HG02610 (cell line): ENCODE data around the gene CACNA2D4.

Experiments used
- ATAC-seq: cut with Tn5 transposase; IDR thresholded peaks from one replicate; pipeline ENCODE4 v1.9.1; 2021; ENCODE audit warnings: mild to moderate bottlenecking, moderate library complexity; ENCODE audit not compliant: unreplicated experiment

Gene CACNA2D4

DNA sequence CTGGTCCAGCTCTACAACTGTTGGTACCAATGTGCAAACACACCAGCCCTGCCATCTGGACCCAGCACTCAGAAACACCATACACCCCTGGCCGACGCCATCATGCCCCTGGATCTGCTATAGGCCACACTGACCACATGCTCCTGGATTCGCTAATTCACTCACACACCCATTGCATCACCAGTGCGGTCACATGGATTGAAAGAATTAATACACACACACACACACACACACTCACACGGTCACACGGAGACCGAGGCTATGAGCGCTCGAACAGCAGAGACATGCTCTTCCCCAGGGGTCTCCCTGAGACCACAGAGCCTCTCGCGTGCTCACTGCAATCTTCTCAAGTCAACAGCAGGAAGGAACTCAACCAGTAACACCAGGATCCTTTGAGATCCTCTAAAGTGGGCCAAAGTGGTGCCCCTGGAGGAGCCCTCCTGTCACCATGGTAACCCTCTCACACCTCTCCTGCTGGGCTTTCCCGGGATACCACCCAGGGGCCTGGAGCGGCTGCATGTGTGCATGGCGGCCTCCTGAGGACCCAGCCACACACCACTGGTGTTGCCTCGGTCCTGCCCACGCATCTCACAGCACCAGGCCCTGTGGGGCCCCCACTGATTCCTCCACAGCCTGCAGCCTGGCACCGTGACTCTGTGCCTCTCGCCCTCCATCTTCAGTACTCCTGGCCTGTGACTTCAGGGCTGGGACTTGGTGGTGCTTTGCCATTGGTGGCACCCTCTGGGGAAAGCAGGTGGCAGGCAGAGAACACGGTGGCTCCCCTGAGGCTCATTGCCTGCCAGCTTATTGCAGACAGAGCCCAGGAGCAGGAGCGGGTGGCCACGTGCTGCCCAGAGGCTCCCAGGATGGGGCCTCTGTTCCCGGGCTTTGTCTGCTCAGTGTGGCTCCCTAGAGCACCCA lies 83.0 kb downstream of the CACNA2D4 start:
- ATAC-seq = no peak

DNA sequence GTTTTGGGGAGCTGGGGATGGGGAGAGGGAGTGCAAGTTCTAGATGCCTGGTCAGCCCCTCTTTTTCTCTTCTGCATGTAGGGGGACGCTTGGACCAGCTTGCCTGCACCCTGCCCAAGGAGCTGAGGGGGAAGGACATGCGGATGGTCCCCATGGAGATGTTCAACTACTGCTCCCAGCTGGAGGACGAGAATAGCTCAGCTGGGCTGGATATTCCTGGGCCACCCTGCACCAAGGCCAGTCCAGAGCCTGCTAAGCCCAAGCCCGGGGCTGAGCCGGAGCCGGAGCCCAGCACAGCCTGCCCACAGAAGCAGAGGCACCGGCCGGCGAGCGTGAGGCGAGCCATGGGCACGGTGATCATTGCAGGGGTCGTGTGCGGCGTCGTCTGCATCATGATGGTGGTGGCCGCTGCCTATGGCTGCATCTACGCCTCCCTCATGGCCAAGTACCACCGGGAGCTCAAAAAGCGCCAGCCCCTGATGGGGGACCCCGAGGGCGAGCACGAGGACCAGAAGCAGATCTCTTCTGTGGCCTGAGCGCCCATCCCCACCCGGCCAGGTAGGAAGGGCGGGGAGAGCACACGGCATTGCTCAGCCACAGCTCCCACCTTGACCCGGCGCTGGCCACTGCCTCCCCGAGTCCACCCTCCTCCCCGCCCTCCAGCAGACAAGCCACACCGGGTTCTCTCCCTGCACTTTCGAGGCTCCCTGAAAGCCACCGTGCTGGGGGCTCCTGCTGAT lies 84.1 kb downstream of the CACNA2D4 start:
- ATAC-seq = no peak

DNA sequence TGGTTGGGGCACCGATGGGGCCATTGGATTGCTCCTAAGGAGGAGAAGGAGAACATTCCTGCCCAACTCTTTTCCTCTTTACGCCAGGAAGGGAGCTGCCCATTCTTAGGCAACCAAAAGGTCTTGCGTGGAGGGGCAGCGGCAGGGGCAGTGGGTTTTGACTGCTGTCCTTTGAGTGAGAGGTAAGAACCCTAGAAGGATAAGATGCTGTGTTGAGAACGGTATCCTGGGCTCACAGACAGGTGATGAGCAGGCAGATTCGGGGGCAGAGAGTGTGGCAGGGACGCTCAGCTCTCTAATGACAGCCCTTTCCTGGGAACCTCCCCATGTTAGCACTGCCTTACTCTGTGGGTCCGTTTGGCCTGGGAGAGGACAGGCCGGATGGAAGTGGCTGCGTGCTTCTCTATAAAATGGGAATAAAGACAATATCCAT lies 84.8 kb downstream of the CACNA2D4 start:
- no peak for ATAC-seq

DNA sequence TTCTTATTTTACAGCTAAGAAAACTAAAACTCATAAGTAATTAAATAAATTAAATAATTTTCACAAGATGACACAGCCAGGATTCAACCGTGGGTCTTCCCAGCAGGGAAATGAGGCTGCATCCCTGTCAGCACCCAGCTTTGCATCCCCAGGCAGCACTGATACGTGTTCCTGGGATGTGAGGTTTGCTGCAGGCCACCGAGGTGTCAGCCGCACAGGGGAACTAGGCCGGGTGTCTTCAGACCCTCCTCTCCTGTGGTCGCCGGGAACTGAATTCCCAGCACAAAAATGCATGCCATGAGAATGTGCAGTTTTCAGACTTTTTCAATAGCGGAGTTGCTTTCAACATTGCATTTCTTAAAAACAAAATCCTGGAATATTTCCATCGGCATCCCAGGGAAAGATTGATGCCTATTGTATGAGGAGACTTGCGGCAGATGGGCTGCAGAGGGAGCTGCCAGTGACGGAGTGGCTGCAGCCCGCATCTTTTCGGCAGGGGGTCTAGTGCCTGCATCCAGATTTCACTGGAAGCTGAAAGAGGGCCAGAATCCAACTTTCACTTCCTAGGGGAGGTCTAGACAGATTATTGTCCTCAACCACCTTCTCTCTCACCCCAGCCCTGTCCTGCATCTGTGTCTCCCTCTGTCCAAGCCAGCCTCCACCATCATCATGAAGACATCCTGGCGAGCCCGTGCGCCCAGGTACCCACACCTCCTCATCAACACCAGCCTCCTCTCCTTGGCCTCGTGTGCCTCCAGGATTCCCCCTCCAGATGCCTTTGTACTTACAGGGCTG lies 85.5 kb downstream of the CACNA2D4 start:
- no peak for ATAC-seq

DNA sequence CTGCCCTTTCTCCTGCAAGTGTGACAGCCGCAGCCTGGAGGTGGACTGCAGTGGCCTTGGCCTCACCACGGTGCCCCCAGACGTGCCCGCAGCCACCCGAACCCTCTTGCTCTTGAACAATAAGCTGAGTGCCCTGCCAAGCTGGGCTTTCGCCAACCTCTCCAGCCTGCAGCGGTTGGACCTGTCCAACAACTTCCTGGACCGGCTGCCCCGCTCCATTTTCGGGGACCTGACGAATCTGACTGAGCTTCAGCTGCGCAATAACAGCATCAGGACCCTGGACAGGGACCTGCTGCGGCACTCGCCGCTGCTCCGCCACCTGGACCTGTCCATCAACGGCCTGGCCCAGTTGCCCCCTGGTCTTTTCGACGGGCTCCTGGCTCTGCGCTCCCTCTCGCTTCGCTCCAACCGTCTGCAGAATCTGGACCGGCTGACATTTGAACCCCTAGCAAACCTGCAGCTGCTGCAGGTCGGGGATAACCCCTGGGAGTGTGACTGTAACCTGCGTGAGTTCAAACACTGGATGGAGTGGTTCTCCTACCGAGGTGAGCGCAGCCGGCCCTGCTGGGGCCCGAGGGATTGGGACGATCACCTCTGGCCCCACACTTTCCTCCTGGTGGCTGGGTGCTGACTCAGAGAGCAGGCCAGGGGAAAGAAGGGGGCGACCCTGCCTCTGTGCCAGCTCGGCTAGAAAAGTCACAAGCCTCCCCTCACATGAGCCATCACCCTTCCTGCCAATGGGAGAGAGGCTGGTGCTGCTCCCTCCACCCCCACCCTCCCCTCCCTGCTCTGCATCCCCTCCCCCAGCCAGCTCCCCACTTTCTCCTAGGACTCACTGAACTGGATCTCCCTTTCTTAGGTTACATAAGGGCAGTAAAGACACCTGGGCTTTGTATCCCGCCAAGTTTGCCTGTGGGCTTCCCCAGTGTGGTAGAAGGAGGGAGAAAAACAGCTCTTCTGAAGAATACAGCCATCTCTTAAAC lies 87.2 kb downstream of the CACNA2D4 start:
- no peak for ATAC-seq

DNA sequence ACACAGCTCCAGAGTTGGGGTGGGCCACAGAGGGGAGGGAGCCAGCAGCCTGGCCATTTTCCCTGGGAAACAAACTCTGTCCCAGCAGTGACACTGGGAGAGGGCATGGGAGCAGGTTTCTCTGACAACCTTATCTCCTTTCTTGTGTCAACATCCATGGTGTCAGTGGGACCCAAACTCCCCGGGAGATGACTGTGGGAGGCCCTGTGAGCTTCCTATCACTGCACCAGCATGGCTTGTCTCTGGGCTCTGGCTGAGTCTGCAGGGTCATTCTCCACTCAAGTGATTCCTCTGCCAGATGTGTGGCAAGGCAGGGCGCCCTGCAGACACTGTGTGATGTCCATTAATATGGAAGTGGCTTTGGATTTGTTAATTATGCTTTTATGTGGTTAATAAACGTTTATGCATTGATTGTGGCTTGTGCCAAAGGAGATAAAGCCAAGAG lies 88.0 kb downstream of the CACNA2D4 start:
- no peak for ATAC-seq

DNA sequence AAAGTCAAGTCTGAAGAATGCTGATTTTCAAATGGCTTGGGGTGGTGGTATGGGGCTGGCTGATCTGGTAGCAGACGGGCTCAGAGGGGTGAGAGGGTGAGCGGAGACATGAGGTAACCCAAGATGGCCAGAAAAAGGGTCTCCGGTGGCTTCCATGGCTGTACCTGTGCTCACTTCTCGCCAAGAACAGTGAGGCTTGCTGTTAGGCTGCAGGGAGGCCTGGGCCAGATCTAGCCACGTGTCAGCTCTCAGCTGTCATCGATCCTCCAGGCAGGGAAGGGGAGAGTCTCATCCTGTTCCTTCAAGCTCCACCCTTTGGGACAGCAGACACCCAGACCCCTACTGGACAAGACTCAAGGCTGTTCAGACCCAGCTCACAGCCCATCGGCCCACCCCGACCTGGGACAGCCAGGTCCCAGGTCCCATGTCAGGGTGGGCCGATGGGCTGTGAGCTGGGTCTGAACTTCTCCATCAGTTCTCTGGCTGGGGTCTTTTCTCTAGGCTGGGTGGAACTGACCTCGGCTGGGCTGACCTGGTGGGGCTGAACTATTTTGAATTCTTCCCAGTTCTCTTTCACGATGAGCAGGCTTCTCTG lies 89.0 kb downstream of the CACNA2D4 start:
- no peak for ATAC-seq

DNA sequence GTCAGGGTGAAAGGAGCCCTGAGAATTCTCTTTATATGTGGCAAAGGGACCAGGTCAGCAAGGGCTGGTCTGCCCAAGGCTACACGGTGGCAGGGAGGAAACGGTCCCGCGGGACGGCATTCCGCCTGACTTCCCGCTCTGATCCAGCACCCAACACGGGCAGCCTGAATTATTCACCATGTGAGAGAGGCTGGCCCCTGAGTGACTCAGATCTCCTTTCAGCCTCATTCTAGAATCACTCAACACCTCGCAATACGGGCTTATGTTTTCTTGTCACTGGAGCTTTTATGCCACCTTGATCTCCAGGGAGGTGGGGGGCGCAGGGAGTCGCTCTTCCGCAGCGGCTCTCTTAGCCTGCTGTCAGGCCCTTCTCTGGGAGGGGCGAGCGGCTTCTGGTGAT lies 89.6 kb downstream of the CACNA2D4 start:
- ATAC-seq = no peak

DNA sequence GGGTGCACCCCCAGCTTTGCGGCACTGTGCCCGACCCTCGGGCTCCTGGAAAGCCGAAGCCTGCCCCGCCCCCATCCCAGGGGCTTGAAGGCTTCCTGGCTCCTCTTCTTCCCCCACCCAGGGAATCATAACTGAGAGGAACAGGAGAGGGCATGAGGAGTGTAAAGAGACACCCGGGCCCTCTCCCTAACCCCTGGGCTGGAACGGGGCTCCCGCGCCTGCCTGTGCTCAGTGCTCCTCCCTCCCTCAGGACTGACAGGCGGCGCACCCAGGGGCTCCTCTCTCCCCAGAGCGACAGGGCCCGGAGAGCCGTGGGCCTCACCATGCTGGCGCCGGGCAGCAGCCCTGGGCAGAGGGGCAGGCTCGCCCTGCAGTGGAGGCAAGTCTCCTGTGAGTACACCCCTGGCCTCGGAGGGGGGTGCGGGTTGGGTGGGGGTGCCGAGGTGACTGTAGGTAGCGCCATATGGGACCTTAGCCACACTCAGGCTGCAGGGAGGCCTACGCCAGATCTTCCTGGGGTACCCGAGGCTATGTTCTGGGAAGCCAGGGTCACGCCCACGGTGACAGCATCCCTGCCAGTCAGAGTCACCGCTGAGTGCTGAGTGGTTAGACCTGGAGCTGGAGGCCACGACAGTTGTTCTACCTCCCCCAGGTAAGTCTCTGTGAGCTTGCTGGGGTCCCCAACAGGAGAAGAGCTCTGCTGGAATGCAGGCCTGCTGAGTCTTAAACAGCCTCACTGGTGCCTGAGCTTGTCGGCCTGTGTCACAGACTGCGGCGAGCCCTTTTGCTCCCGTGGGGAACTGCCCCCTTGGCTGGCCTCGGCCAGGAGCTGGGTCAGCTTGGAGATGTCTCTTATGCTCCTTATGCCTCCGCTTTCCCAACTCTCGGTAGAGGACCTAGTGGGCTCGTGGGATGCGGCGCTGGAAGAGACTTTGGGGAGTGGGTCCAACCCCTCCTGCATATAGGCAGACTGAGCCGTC lies 90.3 kb downstream of the CACNA2D4 start:
- no peak for ATAC-seq

DNA sequence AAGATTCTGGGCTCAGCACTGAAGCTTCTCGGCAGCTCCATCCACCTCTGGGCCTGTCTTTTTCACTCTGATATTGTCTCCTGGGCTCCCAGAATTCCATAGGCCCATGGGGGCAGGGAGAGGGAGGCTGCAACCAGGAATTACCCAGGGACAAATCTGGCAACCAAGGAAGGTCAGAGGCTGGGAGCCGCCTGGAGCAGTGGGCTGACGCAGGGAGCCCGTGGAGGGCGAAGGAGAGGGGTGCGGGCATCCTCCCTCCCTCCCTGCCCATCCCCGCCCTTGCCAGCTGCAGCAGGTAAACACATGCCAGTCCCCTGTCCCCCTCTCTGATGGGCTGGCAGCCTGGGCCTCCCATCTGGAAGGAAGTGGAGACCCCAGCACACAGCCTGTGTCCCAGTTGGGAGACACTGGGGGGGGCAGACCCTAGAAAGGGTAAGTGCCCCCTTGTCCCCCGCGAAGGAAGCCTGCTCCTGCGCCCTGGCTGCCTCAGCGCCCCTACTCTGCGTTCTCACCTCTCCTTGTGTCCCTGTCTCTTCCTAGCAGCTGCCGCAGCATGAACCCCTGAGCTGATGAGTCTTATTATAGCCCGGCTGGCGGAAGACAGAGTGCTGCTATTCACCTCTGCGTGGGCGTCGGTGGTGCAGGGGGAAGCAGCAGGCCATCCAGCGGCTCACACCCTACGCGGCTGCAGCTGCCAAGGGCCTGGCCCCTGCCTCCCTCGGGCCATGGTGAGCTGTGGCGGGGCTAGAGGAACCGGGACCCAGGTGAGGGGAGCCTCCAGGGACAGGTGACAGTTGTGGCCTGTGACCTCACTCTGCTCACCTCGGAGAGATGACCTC lies 91.4 kb downstream of the CACNA2D4 start:
- no peak for ATAC-seq

DNA sequence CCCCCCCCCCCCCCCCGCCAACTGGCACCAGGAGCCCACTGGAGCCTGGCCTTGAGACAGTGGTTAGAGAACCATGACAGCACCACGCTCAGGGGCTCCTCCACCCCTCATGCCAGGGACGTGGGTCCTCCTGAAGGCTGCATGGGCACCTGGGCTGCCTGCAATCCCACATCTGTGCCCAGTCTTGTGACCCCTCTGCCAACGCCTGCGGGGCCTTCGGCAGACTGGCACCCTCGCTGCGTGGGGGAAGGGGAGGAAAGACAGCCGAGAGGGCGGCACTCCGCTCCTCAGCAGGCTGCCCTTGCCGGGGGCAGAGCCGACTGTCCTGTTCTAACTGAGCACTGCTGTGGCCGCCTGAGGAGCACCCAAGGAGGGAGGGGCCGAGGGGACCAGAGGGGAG lies 92.1 kb downstream of the CACNA2D4 start:
- no peak for ATAC-seq

DNA sequence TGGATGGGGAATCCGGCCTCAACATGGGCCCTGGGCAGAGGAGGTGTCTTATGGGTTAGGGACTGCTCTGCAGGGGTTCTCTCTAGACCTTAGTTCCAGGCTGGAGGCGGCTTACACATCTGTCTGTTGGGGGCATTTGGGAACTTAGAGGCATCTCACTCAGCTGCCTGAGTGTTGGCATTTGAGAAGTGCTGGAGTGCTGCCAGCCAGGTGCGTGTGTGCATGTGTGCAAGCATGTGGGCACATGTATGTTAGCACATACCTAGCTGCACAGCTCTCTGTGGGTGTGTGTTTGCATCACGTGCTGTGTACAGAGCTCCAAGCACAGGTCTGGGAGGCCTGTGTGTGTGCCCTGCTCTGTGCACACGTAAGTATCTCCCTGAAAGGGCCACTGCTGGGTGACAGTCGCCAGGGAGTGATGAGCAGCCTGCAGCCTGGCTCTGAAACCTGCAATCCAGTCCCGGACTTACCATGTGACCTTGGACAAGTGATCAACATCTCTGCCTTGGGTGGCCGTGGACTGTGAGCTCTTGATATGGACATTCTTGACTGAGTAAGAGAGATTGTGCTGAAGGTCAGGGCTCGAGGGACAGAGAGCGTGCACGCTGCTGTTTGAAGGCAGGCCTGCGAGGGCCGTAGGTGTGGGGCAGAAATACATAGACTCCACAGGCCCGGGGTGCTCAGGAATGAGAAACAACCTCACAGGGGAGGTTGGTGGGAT lies 92.9 kb downstream of the CACNA2D4 start:
- no peak for ATAC-seq

DNA sequence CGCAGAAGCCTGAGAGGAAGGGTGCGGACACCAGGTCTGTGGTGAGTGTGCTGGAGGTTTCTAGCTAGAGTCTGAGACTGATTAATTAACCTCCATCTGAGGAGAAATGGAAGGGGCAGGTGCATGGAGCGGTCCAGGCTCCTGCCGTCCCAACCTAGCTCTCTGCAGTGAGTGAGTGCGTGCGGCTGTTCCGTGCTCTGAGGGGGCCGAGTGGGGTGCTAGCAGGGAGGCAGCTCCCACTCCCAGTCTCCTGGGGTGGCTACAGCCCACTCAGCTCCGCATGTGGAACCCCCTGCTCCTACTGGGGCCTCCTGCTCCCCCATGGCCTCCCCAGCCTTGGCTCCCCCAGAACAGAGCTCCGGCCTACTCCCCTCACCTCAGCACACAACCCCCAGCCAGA lies 95.2 kb downstream of the CACNA2D4 start:
- no peak for ATAC-seq

DNA sequence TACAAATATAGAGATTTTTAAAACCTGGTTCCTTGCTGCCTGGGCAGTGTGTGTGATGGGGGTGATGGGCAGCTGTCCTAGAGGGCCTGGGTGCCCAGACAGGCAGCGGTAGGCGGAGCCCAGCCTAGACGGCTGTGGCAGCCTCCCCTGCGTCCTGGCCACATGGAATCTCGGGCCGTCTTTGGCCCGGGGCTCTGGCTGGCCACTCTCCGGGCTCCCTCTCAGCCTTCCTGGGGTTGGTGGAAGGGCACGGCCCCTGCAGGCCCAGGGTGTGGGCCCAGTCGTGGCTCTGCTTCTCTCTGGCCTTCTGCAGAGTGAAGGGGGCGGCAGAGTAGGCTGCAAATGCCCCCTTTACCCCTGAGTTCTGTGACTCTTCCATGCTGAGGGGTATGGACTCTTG lies 95.8 kb downstream of the CACNA2D4 start:
- no peak for ATAC-seq

DNA sequence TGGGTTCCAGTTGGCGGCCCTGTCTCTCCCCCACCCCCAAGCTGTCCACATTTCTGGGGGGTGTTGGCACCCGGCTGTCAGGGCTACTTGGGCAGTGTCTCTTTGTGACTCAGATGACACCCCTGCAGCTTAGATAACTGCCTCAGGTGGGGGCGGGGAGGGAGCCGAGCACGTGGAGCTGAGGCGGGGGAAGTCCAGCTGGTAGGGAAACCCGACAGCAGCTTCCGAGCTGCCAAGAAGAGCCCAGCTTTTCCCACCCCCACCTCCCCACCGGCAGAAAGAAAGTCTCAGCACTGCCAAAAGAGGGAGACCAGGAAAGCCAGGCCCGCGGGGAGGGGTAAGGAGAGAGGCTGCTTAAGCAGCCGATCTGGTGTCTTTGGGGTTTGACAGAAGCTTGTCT lies 96.6 kb downstream of the CACNA2D4 start:
- ATAC-seq = no peak

DNA sequence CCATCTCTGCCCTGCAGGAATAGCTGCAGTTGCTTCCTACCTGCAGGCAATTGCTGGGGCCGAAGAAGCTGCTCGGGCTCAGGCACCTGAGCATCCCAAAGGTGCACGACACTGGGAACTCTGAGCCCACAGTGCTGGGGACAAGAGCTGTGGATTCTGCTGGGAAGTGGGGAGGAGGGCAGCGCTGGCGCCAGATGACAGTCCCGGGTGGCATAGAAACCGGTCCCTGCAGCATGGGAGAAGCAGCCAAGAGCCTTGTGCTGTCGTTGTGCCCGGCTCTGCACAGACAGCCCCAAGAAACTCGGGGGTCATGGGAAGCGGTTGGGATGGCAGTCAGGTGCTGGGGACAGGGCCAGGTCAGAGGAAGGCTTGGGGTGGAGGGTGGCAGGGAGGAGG lies 97.6 kb downstream of the CACNA2D4 start:
- no peak for ATAC-seq
